ENCODE results near the gene ST3GAL4. TPM values are rescaled to one million over a fixed set of nuclear protein-coding genes. Genes with fewer than 3 reads are reported as not detected.

Gene ST3GAL4
- total and polyA plus RNA-seq, 9 of the 15 experiments (the other 6 are each of a cell fraction or from before 2014, with no cell fraction given), result 0.27 to 22.9 (median 10.5) TPM

- TF ChIP-seq HEY1 (CRISPR knock-in tag; IDR thresholded peaks at IDR 0.05; ENCODE audit: borderline replicate concordance), result no peak
- no peak for TF ChIP-seq SETDB1 (IDR thresholded peaks at IDR 0.05; ENCODE audit: low read length)
- no peak for TF ChIP-seq KLF13 (tag; IDR thresholded peaks at IDR 0.05; ENCODE audit: borderline replicate concordance, low read depth)
- peak; percentile 81 for TF ChIP-seq NFIC (IDR thresholded peaks at IDR 0.05)
- no peak for TF ChIP-seq SAFB (IDR thresholded peaks at IDR 0.05; ENCODE audit: borderline replicate concordance, low read depth, low read length)
- no peak for TF ChIP-seq EWSR1 (IDR thresholded peaks at IDR 0.05; ENCODE audit: borderline replicate concordance, low read depth, partially characterized antibody)
- TF ChIP-seq AFF4 (CRISPR knock-in tag; IDR thresholded peaks at IDR 0.05), result no peak
- 0 out of 2 replicates have a peak, but pooled peaks have one; percentile 10 for TF ChIP-seq PML (IDR thresholded peaks at IDR 0.05; ENCODE audit: low read length)
- no peak for TF ChIP-seq FUS (optimal IDR thresholded peaks at IDR 0.05; ENCODE audit: low read depth, low read length)
- no peak for TF ChIP-seq CAMTA2 (CRISPR knock-in tag; conservative IDR thresholded peaks at IDR 0.05)
- TF ChIP-seq SMARCA4 (IDR thresholded peaks at IDR 0.05), result peak; percentile 78
- no peak for TF ChIP-seq SNRNP70 (optimal IDR thresholded peaks at IDR 0.05; ENCODE audit: low read depth, low read length)
- TF ChIP-seq NRF1 (conservative IDR thresholded peaks at IDR 0.05 in 1 of 2, IDR thresholded peaks at IDR 0.05 in 1 of 2), result 0 out of 4 replicates have a peak, but pooled peaks of 1 of the 2 experiments have one; percentile 14
- peak; percentile 38; the same call in 1 of the 2 replicates for TF ChIP-seq TEAD4 (IDR thresholded peaks at IDR 0.05; ENCODE audit: low read length)
- no peak for TF ChIP-seq TEAD4 (CRISPR knock-in tag; IDR thresholded peaks at IDR 0.05; ENCODE audit: borderline replicate concordance)
- TF ChIP-seq HINFP (tag; conservative IDR thresholded peaks at IDR 0.05; ENCODE audit: low read depth), result no peak
- TF ChIP-seq FOS (IDR thresholded peaks at IDR 0.05; ENCODE audit: extremely low read depth, insufficient read length), result peak; percentile 46
- peak; percentile 76 for TF ChIP-seq ARID1B (IDR thresholded peaks at IDR 0.05)
- TF ChIP-seq HSF4 (CRISPR knock-in tag; IDR thresholded peaks at IDR 0.05; ENCODE audit: borderline replicate concordance), result no peak
- TF ChIP-seq ZBTB9 (CRISPR knock-in tag; IDR thresholded peaks at IDR 0.05), result no peak
- no peak for TF ChIP-seq MTF1 (CRISPR knock-in tag; IDR thresholded peaks at IDR 0.05; ENCODE audit: borderline replicate concordance)
- 0 out of 2 replicates have a peak, but pooled peaks have one; percentile 20 for TF ChIP-seq LEF1 (IDR thresholded peaks at IDR 0.05)
- TF ChIP-seq XRCC5 (IDR thresholded peaks at IDR 0.05; ENCODE audit: low read depth, low read length), result no peak
- no peak for TF ChIP-seq GTF2E2 (tag; IDR thresholded peaks at IDR 0.05)
- TF ChIP-seq ZNF146 (CRISPR knock-in tag; IDR thresholded peaks at IDR 0.05; ENCODE audit: unreplicated experiment), result no peak
- TF ChIP-seq HDGF (IDR thresholded peaks at IDR 0.05), result no peak
Measured at GRCh38 chr11:126341760-126342161, 13.7 kb upstream of the ST3GAL4 start (continued).

Data from K562 (cell line).